GM12872 (cell line): Measurements from ENCODE around the gene PGAM5.

ENCODE experiments used
- TF ChIP-seq, protein P1 (sequence below): IDR thresholded peaks from 3 replicates; pipeline ENCODE4 v1.5.1; 2011; ENCODE audit warnings: low read depth, mild to moderate bottlenecking, low read length, moderate library complexity; ENCODE audit not compliant: insufficient read depth

Gene PGAM5

DNA sequence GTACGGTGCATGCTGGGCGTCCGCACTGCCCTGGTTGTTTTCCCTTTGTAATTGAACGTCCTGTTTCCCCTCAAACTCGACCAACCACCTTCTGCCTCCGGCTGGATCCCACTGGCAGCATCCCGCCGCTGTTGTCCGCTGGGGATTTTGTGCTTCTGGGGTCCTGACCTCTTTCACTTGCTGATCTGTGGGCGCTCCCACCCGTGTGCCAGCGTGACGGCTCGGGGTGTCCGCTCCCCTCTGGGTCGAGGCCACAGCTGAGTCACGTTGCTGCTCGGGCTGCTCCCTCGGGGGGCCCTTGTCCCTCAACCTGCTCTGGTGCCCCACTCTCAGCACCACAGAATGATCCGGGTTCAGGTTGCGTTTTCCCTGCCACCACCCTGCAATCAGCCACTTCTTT lies 8.0 kb downstream of the PGAM5 start:
- TF ChIP-seq, protein P1, sequence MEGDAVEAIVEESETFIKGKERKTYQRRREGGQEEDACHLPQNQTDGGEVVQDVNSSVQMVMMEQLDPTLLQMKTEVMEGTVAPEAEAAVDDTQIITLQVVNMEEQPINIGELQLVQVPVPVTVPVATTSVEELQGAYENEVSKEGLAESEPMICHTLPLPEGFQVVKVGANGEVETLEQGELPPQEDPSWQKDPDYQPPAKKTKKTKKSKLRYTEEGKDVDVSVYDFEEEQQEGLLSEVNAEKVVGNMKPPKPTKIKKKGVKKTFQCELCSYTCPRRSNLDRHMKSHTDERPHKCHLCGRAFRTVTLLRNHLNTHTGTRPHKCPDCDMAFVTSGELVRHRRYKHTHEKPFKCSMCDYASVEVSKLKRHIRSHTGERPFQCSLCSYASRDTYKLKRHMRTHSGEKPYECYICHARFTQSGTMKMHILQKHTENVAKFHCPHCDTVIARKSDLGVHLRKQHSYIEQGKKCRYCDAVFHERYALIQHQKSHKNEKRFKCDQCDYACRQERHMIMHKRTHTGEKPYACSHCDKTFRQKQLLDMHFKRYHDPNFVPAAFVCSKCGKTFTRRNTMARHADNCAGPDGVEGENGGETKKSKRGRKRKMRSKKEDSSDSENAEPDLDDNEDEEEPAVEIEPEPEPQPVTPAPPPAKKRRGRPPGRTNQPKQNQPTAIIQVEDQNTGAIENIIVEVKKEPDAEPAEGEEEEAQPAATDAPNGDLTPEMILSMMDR = no peak

GRCh38 chr12:132719141-132719953 lies 8.7 kb downstream of the PGAM5 start:
- TF ChIP-seq, protein P1 = no peak

- TF ChIP-seq, protein P1 = no peak
These were observed 9.3 kb downstream of the PGAM5 start for GRCh38 chr12:132719954-132720324.

- TF ChIP-seq, protein P1 = no peak
These were observed 10.1 kb downstream of the PGAM5 start for GRCh38 chr12:132720606-132721345.

DNA sequence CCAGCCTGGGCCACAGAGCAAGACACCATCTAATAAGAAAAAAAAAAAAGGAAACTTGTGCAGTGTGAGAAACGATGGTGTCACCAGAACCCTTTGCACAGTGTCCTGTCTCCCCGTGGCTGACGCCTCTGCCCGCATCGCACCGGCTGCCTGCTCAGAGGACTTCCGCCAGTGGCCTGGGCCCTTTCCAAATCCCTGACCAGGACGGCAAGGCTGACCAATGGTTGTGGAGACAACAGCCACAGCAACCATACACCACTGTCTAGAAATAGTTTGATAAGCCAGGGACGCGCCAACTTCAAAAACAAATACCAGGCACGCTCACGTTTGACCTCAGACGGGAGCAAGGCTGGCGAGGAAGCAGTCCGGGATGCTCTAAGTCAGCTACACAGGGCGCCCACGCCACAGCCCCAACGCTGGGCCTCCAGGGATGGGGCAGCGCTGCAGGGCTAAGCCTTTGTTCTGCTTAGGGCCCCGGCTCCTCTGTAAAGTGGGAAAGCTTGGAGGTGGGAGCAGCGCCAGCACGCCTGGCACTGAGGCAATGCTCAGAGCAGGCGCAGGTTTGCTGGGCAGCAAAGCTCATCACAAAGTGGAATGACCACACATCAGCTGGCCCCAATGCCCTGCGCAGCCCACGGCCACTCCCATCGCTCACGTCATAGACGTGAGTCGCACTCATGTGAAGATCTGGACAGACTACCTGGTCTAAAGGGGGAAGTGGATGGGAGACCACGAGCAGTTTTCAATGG lies 12.5 kb downstream of the PGAM5 start:
- TF ChIP-seq, protein P1 = no peak

- TF ChIP-seq, protein P1 = no peak
These were observed 13.1 kb downstream of the PGAM5 start for GRCh38 chr12:132723764-132724140.
